Activated naive CD4-positive, alpha-beta T cell treated with anti-CD3 and anti-CD28 coated beads, Interleukin-2, amount 50 U/mL, for 72 hours (primary cell): ENCODE results near the gene JADE1. TPM values are rescaled to one million over a fixed set of nuclear protein-coding genes. Genes with fewer than 3 reads are reported as not detected.

Experiments
- ATAC-seq, 2 donors: fragments of 150-1000 bp; cut with Tn5 transposase; 2 replicates each; pipeline ENCODE4 v1.10.0; 2021; ENCODE audit warnings: mild to moderate bottlenecking in 2 of 2, moderate library complexity in 2 of 2
- DNase-seq, 2 donors: peaks; one replicate each; pipeline ENCODE4 v3.0.0; 2021 to 2022; ENCODE audit warnings: low spot score in 2 of 2
- H3K27ac Mint-ChIP-seq, 2 donors: one replicate each; pipeline ENCODE4 v1.8.0; 2022; ENCODE audit warnings: mild to moderate bottlenecking in 2 of 2, mixed read lengths in 2 of 2
- H3K36me3 Mint-ChIP-seq, 2 donors: one replicate each; pipeline ENCODE4 v1.8.0; 2022; ENCODE audit warnings: mixed read lengths in 2 of 2
- H3K9me3 Mint-ChIP-seq, 2 donors: one replicate each; pipeline ENCODE4 v1.8.0; 2022; ENCODE audit warnings: mixed read lengths in 2 of 2
- total RNA-seq, 2 donors: library from RNA; stranded (reverse); gene quantifications; one replicate each; pipeline ENCODE4 v1.2.3, GENCODE V29; 2022

JADE1 gene
- total RNA-seq, 2 donors from 2014 or later, result 28.0 to 51.9 TPM

GRCh38 chr4:128855621-128856020, 46.1 kb downstream of the JADE1 start:
- ATAC-seq (no peak), DNase-seq (no peak)
- Mint-ChIP-seq H3K27ac (peak overlapping the region in 1 of 2 donors; percentile 69), H3K36me3 (peaks cover 24 to 47% of the 10 kb centered on the region in 2 donors), H3K9me3 (no peaks in the 10 kb centered on the region)

DNA sequence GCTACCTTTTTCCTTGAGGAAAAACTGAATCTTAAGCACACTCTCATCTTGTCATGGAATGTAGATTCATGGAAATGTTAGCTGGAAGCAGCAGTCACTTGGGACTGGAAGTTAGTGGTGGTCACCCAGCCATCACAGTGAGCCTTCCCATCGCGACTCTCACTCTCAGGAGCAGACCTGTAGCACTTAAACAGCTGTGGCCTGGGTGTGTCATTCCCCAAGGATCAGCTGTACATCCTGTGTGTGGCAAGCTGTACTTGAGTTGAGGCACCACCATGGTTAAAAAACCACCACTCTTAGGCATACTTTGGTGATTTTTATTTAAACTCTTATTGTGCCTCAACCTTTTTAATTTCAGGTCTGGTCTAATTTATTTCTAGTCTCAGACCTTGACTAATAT, 46.7 kb downstream of the JADE1 start:
- peak overlapping the region in 1 of 2 donors; percentile 79 for H3K27ac Mint-ChIP-seq
- no peaks in the 10 kb centered on the region for H3K9me3 Mint-ChIP-seq
- ATAC-seq (no peak), DNase-seq (no peak)
- H3K36me3 Mint-ChIP-seq, result peaks cover 24 to 52% of the 10 kb centered on the region in 2 donors

DNA sequence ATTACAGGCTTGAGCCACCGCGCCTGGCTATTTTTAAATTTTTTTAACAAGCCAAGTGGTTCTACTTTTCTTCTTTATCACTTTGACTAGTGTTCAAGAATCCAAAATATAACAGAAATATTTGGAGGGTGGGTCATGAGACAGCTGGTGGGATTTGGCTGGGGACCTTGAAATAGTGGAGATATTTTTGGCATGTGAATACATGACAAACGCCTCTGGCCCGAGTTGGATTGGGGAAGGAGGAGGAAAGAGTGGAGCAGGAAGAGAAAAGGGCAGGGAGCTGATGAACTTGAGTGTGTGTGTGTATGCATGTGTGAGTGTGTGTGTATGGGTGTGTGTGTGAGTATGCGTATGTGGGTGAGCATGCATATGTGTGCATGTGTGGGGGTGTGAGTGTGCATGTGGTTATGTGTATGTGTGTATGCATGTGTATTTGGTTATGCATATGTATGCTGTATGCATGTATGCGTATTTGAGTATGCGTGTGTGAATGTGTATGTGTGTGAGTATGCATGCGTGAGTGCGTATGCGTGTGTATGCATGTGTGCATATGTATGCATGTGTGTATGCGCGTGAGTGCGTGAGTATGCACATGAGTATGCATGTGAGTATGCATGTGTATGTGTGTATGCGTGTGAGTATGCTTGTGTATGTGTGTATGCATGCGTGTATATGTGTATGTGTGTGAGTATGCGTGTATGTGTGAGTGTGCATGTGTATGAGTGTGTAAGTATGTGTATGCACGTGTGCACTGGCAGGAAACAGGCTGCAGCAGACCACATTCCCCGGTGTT, 49.6 kb downstream of the JADE1 start:
- H3K27ac Mint-ChIP-seq, result peak overlapping the region; percentile 16 to 29
- peaks cover 37 to 47% of the 10 kb centered on the region in 2 donors for H3K36me3 Mint-ChIP-seq

GRCh38 chr4:128859887-128860677, 50.6 kb downstream of the JADE1 start:
- DNase-seq, result no peak
- H3K27ac Mint-ChIP-seq, result peak overlapping the region; percentile 29 to 67
- no peaks in the 10 kb centered on the region for H3K9me3 Mint-ChIP-seq
- H3K36me3 Mint-ChIP-seq, result peaks cover 42 to 43% of the 10 kb centered on the region in 2 donors
- peak in 1 of 2 donors; percentile 20 for ATAC-seq

More for the DNA sequence above, 49.6 kb downstream of the JADE1 start:
- ATAC-seq (no peak), DNase-seq (no peak)
- no peaks in the 10 kb centered on the region for H3K9me3 Mint-ChIP-seq

DNA sequence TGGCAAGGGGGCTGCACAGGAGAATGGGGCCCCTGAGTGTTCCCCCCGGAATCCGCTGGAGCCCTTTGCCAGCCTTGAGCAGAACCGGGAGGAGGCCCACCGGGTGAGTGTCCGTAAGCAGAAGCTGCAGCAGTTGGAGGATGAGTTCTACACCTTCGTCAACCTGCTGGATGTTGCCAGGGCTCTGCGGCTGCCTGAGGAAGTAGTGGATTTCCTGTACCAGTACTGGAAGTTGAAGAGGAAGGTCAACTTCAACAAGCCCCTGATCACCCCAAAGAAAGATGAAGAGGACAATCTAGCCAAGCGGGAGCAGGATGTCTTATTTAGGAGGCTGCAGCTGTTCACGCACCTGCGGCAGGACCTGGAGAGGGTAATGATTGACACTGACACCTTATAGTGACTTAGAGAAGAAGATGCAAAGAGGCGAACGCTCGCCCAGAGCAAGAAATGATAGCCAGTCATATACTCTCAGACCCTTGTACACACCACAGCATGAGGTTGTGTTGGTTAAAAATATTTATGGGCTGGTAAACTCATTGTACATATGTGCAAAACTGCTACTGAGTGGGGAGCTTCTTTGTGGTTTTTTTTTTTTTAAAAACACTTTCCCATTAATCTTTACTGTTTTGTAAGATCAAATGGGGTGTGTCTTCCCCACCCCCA, 52.5 kb downstream of the JADE1 start:
- H3K27ac Mint-ChIP-seq, result peak overlapping the region; percentile 58 to 70
- ATAC-seq (peak in 1 of 2 donors; percentile 19), DNase-seq (no peak)
- H3K9me3 Mint-ChIP-seq, result no peaks in the 10 kb centered on the region
- peaks cover 46 to 49% of the 10 kb centered on the region in 2 donors for H3K36me3 Mint-ChIP-seq

DNA sequence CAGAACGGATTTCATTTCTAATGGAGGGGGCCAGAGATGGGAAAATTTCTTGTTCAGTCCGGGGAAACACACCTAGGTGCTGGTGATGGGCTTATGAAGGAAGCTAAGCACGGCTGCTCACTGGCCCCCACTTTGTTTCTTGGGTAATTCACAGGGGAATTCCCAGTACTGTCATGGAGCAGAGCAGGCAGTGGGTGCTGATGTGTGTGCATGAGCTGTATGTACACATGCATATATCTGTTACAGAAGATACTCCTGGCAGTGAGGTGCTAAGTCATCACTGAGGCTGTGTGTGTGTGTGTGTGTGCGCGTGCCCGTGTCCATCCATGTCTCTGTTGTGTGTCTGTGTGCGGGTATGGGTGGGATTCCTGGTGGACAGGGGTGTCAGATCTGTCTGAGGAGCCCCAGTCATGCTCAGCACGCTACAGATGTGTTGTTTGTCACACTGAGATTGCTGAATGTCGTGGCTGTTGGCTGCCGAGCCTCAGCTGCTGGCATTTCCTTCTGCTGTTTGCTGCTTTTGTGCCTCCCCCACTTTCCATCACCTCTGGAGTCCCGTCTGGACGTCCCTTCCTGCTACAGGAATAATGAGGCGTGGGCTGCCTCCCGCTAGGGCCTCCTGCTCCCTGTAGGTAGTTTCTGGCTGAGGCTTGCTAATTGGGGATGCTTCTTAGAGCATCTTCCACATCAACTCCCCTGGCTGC, 53.3 kb downstream of the JADE1 start:
- H3K9me3 Mint-ChIP-seq, result no peaks in the 10 kb centered on the region
- H3K27ac Mint-ChIP-seq, result peak overlapping the region; percentile 58 to 70
- ATAC-seq, result peak; percentile 65 to 81
- DNase-seq, result peak in 1 of 2 donors; percentile 10
- H3K36me3 Mint-ChIP-seq, result peaks cover 39 to 50% of the 10 kb centered on the region in 2 donors

DNA sequence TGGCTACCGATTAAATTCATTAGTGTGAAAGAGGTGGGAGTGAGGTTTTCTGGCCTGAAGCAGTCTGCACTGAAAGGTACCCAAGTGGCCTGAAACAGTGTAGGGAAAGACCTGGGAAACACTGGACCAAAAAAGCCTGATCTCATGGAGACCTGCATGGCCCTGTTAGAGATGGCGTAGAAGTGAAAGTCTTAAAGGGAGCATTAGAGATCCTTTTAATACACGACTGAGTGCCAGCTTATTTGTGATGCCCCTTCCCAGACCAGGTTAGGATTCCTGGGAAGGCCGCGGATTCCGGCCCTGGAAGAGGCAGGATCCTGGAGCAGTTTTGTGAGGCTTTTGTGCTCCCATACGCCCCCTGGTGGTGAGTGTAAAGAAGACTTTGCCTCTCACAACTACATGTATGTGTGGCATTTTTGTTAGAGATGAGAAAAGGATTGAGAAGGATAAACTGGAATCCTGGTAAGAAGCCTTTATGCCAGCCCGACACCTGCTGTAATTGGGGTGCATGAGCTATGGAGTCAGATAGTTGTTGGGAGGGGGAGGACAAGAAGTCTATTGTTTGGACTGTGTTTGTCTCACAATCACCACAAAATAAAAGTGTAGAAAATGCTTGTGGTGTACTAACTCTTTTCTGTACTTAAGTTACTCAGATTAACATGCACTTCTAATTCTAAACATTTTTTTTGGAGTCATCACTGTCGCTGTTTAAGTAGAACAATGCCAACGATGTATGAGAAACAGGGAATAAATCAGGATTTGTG, 54.0 kb downstream of the JADE1 start:
- Mint-ChIP-seq H3K27ac (peak overlapping the region; percentile 25 to 58), H3K9me3 (no peaks in the 10 kb centered on the region), H3K36me3 (peaks cover 35 to 54% of the 10 kb centered on the region in 2 donors)
- DNase-seq (peak in 1 of 2 donors; percentile 74), ATAC-seq (peak; percentile 4 to 25)

DNA sequence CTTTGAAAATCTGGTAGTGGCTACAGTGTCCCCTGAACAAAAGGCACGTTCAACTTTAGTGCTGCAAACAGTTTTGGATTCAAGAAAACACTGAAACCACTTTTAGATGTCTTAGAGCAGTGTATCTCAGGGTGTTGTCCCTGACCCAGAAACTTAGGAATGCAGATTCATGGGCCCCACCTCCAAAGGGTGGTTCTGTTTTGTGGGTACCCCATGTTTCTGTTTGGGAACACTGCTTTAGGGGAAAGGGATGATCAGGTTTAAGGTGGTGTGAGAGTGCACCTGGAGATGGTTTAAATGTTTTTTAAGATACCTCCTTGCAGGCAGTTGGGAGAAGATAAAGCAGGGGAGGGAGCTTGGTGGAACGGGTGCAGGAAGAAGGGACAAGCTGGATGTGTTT, 55.6 kb downstream of the JADE1 start:
- Mint-ChIP-seq H3K9me3 (no peaks in the 10 kb centered on the region), H3K36me3 (peaks cover 28 to 48% of the 10 kb centered on the region in 2 donors), H3K27ac (peak overlapping the region; percentile 40 to 69)
- ATAC-seq (no peak), DNase-seq (no peak)

DNA sequence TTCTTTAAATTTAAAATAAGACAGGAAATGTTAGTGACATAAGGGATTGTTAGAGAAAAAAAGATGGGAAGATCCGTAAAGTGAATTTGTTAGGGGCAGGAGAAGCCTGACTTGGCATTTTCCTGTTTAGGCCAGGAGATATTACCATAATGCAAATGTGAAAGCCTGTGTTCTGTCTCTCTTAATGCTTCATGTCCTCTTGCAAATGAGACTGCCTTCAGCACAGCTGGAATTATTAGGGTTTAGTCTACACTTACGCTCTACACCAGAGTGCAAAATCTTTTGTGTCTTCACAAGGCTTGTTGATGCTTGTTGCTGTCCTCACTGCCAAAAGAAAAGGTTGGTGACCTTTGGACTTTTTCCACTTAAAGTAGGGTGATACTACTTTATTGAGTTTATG, 56.8 kb downstream of the JADE1 start:
- Mint-ChIP-seq H3K27ac (peak overlapping the region in 1 of 2 donors; percentile 8), H3K36me3 (peaks cover 28 to 46% of the 10 kb centered on the region in 2 donors), H3K9me3 (no peaks in the 10 kb centered on the region)
- DNase-seq, result no peak
- ATAC-seq, result no peak

GRCh38 chr4:128866691-128867090, 57.2 kb downstream of the JADE1 start:
- DNase-seq (no peak), ATAC-seq (no peak)
- Mint-ChIP-seq H3K36me3 (peaks cover 25 to 46% of the 10 kb centered on the region in 2 donors), H3K9me3 (no peaks in the 10 kb centered on the region), H3K27ac (peak overlapping the region; percentile 5 to 8)

DNA sequence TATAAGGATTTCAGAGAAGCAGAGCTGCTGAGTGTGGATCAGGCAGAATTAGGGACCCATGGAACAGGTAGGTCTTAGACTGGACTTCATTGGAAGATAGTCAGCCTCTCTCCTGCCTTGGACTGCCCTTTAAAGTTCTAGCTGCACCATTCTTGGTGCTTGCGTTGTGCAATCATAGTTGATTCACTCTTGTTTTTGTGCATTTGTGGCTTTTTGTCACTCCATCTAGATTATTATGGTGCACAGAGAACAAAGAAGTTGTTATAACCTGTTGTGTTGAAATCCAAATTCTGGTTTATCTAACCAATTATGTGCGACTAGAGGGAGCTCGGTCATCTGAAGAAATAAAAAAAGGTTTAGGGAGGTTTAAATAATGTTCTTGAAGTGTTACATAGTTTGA, 59.3 kb downstream of the JADE1 start:
- Mint-ChIP-seq H3K27ac (no peak overlapping the region), H3K9me3 (no peaks in the 10 kb centered on the region), H3K36me3 (peaks cover 20 to 48% of the 10 kb centered on the region in 2 donors)
- ATAC-seq (no peak), DNase-seq (no peak)

DNA sequence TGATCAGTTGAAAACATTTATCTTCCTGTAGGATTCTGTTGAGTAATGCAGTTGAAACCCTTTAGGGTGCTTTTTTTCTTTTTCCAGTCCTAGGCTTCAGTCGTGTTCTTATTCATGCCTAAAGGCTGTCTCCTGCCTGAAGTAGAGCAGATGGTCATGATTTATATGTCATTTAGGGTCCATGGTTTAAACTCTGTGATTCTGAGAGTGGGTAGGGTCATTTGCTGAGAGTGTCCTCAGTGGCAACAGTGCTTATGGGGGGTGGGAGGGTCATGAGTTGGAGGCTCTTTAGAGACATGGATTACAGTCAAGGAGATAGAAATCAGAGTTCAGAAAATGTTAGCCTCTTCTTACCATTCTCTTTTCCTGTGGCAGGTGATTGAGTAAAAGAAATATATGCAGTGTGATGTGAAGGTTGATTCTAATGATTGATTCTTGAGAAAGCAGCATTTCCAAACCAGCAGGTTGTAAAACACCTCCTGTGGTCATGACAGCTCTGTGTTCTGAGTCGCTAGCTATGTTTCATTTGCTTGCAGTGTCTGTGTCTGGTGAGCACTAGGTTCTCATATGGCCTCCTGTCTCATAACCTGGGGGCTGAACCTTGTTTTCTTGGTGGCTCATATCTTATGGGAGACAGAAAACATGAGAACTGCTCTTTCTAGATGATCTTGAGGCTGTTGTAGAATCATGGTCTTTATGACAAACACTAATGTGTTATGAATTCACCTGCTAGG, 60.4 kb downstream of the JADE1 start:
- Mint-ChIP-seq H3K27ac (peak overlapping the region; percentile 40 to 81), H3K36me3 (peaks cover 16 to 47% of the 10 kb centered on the region in 2 donors), H3K9me3 (no peaks in the 10 kb centered on the region)
- ATAC-seq, result peak; percentile 61 to 81
- DNase-seq, result no peak

DNA sequence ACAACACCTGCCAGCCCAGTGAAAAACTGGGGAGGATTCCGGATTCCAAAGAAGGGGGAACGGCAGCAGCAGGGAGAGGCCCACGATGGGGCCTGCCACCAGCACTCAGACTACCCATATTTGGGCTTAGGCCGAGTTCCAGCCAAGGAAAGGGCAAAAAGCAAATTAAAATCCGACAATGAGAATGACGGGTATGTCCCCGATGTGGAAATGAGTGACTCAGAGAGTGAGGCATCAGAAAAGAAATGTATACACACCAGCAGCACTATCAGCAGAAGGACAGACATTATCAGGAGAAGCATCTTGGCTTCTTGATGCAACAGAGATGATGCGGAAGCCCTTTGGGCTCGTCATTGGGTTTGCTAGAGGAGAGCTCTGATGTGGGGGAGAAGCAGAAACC, 62.4 kb downstream of the JADE1 start:
- peaks cover 4 to 35% of the 10 kb centered on the region in 2 donors for H3K36me3 Mint-ChIP-seq
- no peak for ATAC-seq
- H3K27ac Mint-ChIP-seq, result no peak overlapping the region
- no peak for DNase-seq
- no peaks in the 10 kb centered on the region for H3K9me3 Mint-ChIP-seq

DNA sequence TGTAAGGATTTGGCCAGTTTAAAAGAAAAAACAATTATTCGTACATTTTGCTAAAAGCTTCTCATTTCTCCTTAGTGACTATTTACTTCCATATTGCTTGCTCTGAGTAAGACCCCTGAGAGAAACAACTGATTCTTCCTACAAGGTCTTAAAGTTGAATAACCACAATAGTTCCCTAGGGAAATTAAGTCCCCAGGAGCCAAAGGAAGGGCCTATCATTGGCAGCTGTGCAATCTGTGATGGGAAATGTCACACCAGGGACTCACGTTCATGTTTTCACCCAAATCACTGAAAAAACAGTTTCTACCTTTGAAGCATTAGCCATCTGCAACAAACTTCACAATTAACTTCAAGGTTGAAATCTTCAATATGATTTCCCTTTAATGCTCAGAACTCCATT, 66.7 kb downstream of the JADE1 start:
- DNase-seq (no peak), ATAC-seq (no peak)
- Mint-ChIP-seq H3K36me3 (peaks cover 4 to 18% of the 10 kb centered on the region in 2 donors), H3K9me3 (no peaks in the 10 kb centered on the region), H3K27ac (no peak overlapping the region)

- no peak for ATAC-seq
Measured at GRCh38 chr4:128877934-128878333, 68.4 kb downstream of the JADE1 start.

More at GRCh38 chr4:128877934-128878333, 68.4 kb downstream of the JADE1 start:
- H3K36me3 Mint-ChIP-seq, result peaks cover under 1 to 4% of the 10 kb centered on the region in 2 donors
- no peak overlapping the region for H3K27ac Mint-ChIP-seq
- no peaks in the 10 kb centered on the region for H3K9me3 Mint-ChIP-seq
- no peak for DNase-seq
